ENCODE data around the gene EDN3. TPM values are rescaled to one million over a fixed set of nuclear protein-coding genes. Genes with fewer than 3 reads are reported as not detected.
"Not testable (repeated sequence)": the region's sequence is repeated elsewhere in the genome, so short reads cannot be mapped to it uniquely, and the experiment has no call there.

Gene EDN3
- total RNA-seq, 2 experiments from 2014 or later: not detected

GRCh38 chr20:59352990-59353389 lies 52.6 kb downstream of the EDN3 start:
- no peak for DNase-seq
- H3K27ac Mint-ChIP-seq: no peak overlapping the region
- H3K9me3 Mint-ChIP-seq (ENCODE audit: low read depth): no peaks in the 10 kb centered on the region
- no peaks in the 10 kb centered on the region for H3K36me3 Mint-ChIP-seq
- CTCF ChIA-PET: no interaction called here
- peaks cover 7% of the 10 kb centered on the region for H3K4me1 Mint-ChIP-seq
- no peak overlapping the region for H3K4me3 Mint-ChIP-seq
- no peak for ATAC-seq
- no peaks in the 10 kb centered on the region for H3K27me3 Mint-ChIP-seq

- Mint-ChIP-seq H3K4me1 (peaks cover 7% of the 10 kb centered on the region), H3K27ac (no peak overlapping the region), H3K9me3 (ENCODE audit: low read depth) (no peaks in the 10 kb centered on the region), H3K27me3 (no peaks in the 10 kb centered on the region), H3K36me3 (no peaks in the 10 kb centered on the region), H3K4me3 (no peak overlapping the region)
- ATAC-seq (no peak), DNase-seq (no peak)
- CTCF ChIA-PET: no interaction called here
Observed at GRCh38 chr20:59354460-59354859, 54.0 kb downstream of the EDN3 start.

GRCh38 chr20:59355242-59355641 lies 54.8 kb downstream of the EDN3 start:
- CTCF ChIA-PET: no interaction called here
- no peaks in the 10 kb centered on the region for H3K27me3 Mint-ChIP-seq
- no peak overlapping the region for H3K27ac Mint-ChIP-seq
- peaks cover 7% of the 10 kb centered on the region for H3K4me1 Mint-ChIP-seq
- no peak overlapping the region for H3K4me3 Mint-ChIP-seq
- DNase-seq (no peak), ATAC-seq (no peak)
- H3K9me3 Mint-ChIP-seq (ENCODE audit: low read depth): no peaks in the 10 kb centered on the region
- H3K36me3 Mint-ChIP-seq: no peaks in the 10 kb centered on the region

GRCh38 chr20:59356662-59357165 lies 56.3 kb downstream of the EDN3 start:
- H3K4me3 Mint-ChIP-seq: no peak overlapping the region
- H3K9me3 Mint-ChIP-seq (ENCODE audit: low read depth): no peaks in the 10 kb centered on the region

GRCh38 chr20:59358793-59359192 lies 58.4 kb downstream of the EDN3 start:
- H3K27ac Mint-ChIP-seq, H3K36me3 Mint-ChIP-seq, H3K4me1 Mint-ChIP-seq: not testable (repeated sequence)

More at GRCh38 chr20:59356662-59357165, 56.3 kb downstream of the EDN3 start:
- Mint-ChIP-seq H3K27me3 (peaks cover under 1% of the 10 kb centered on the region), H3K27ac (no peak overlapping the region), H3K4me1 (peaks cover 7% of the 10 kb centered on the region), H3K36me3 (no peaks in the 10 kb centered on the region)
- ATAC-seq: no peak
- CTCF ChIA-PET: no interaction called here
- no peak for DNase-seq

GRCh38 chr20:59359906-59360725 lies 59.7 kb downstream of the EDN3 start:
- H3K36me3 Mint-ChIP-seq: no peaks in the 10 kb centered on the region
- H3K4me1 Mint-ChIP-seq: no peaks in the 10 kb centered on the region
- no peak overlapping the region for H3K4me3 Mint-ChIP-seq
- DNase-seq: no peak
- peaks cover 5% of the 10 kb centered on the region for H3K27me3 Mint-ChIP-seq
- CTCF ChIA-PET: no interaction called here
- H3K27ac Mint-ChIP-seq: no peak overlapping the region
- no peak for ATAC-seq
- H3K9me3 Mint-ChIP-seq (ENCODE audit: low read depth): no peaks in the 10 kb centered on the region

More at GRCh38 chr20:59358793-59359192, 58.4 kb downstream of the EDN3 start:
- H3K4me3 Mint-ChIP-seq; CTCF ChIA-PET; ATAC-seq; H3K27me3 Mint-ChIP-seq; DNase-seq; H3K9me3 Mint-ChIP-seq (ENCODE audit: low read depth): not testable (repeated sequence)

GRCh38 chr20:59360934-59361333 lies 60.5 kb downstream of the EDN3 start:
- CTCF ChIA-PET: no interaction called here
- no peak overlapping the region for H3K27ac Mint-ChIP-seq
- peaks cover 5% of the 10 kb centered on the region for H3K27me3 Mint-ChIP-seq
- DNase-seq: no peak
- no peaks in the 10 kb centered on the region for H3K36me3 Mint-ChIP-seq
- H3K9me3 Mint-ChIP-seq (ENCODE audit: low read depth): no peaks in the 10 kb centered on the region
- H3K4me1 Mint-ChIP-seq: no peaks in the 10 kb centered on the region
- ATAC-seq: no peak
- no peak overlapping the region for H3K4me3 Mint-ChIP-seq

- peaks cover 5% of the 10 kb centered on the region for H3K27me3 Mint-ChIP-seq
- CTCF ChIA-PET: no interaction called here
- H3K4me1 Mint-ChIP-seq: no peaks in the 10 kb centered on the region
- ATAC-seq (no peak), DNase-seq (no peak)
- H3K4me3 Mint-ChIP-seq: no peak overlapping the region
- no peaks in the 10 kb centered on the region for H3K36me3 Mint-ChIP-seq
- no peak overlapping the region for H3K27ac Mint-ChIP-seq
- H3K9me3 Mint-ChIP-seq (ENCODE audit: low read depth): no peaks in the 10 kb centered on the region
Observed at GRCh38 chr20:59361411-59361810, 61.0 kb downstream of the EDN3 start.

GRCh38 chr20:59363101-59363500 lies 62.7 kb downstream of the EDN3 start:
- H3K4me3 Mint-ChIP-seq: no peak overlapping the region
- peaks cover 5% of the 10 kb centered on the region for H3K27me3 Mint-ChIP-seq
- no peaks in the 10 kb centered on the region for H3K9me3 Mint-ChIP-seq (ENCODE audit: low read depth)
- CTCF ChIA-PET: no interaction called here
- H3K4me1 Mint-ChIP-seq: no peaks in the 10 kb centered on the region
- no peaks in the 10 kb centered on the region for H3K36me3 Mint-ChIP-seq
- no peak for DNase-seq
- no peak overlapping the region for H3K27ac Mint-ChIP-seq
- no peak for ATAC-seq

- Mint-ChIP-seq H3K9me3 (ENCODE audit: low read depth) (no peaks in the 10 kb centered on the region), H3K4me1 (no peaks in the 10 kb centered on the region), H3K36me3 (no peaks in the 10 kb centered on the region), H3K27ac (no peak overlapping the region), H3K4me3 (no peak overlapping the region), H3K27me3 (peaks cover 5% of the 10 kb centered on the region)
- ATAC-seq (no peak), DNase-seq (no peak)
- CTCF ChIA-PET: no interaction called here
Observed at GRCh38 chr20:59364611-59365010, 64.2 kb downstream of the EDN3 start.

GRCh38 chr20:59365611-59366285 lies 65.3 kb downstream of the EDN3 start:
- Mint-ChIP-seq H3K9me3 (ENCODE audit: low read depth) (no peaks in the 10 kb centered on the region), H3K4me1 (no peaks in the 10 kb centered on the region), H3K36me3 (no peaks in the 10 kb centered on the region), H3K27me3 (peaks cover 7% of the 10 kb centered on the region), H3K4me3 (no peak overlapping the region), H3K27ac (no peak overlapping the region)
- no peak for DNase-seq
- CTCF ChIA-PET: no interaction called here
- ATAC-seq: no peak

GRCh38 chr20:59371431-59371830 lies 71.0 kb downstream of the EDN3 start:
- CTCF ChIA-PET: no interaction called here
- DNase-seq (no peak), ATAC-seq (no peak)
- Mint-ChIP-seq H3K9me3 (ENCODE audit: low read depth) (no peaks in the 10 kb centered on the region), H3K27me3 (peaks cover 22% of the 10 kb centered on the region), H3K27ac (no peak overlapping the region), H3K36me3 (no peaks in the 10 kb centered on the region), H3K4me1 (no peaks in the 10 kb centered on the region), H3K4me3 (no peak overlapping the region)

- ATAC-seq (no peak), DNase-seq (no peak)
- Mint-ChIP-seq H3K27me3 (peaks cover 23% of the 10 kb centered on the region), H3K36me3 (no peaks in the 10 kb centered on the region), H3K4me3 (no peak overlapping the region), H3K4me1 (no peaks in the 10 kb centered on the region), H3K9me3 (ENCODE audit: low read depth) (no peaks in the 10 kb centered on the region), H3K27ac (no peak overlapping the region)
- CTCF ChIA-PET: interaction anchor here (1.6 kb wide), 1 partner anchor 12 kb away, joined by 3 read pairs; no protein-coding TSS in a partner anchor
Observed at GRCh38 chr20:59374261-59374660, 73.8 kb downstream of the EDN3 start.

- Mint-ChIP-seq H3K27ac (no peak overlapping the region), H3K4me1 (no peaks in the 10 kb centered on the region), H3K36me3 (no peaks in the 10 kb centered on the region), H3K9me3 (ENCODE audit: low read depth) (no peaks in the 10 kb centered on the region), H3K27me3 (peaks cover 26% of the 10 kb centered on the region), H3K4me3 (no peak overlapping the region)
- ATAC-seq: no peak
- DNase-seq: no peak
- CTCF ChIA-PET: no interaction called here
Observed at GRCh38 chr20:59375541-59375940, 75.1 kb downstream of the EDN3 start.

All from activated CD8-positive, alpha-beta memory T cell treated with anti-CD3 and anti-CD28 coated beads, Interleukin-2, amount 10 ng/mL, durations not matched to agents 7 days and 5 days (primary cell).